GM12878 (cell line): Measurements from ENCODE around the gene S100A3.
"Not testable (repeated sequence)": the region's sequence is repeated elsewhere in the genome, so short reads cannot be mapped to it uniquely, and the experiment has no call there.

Experiments used
- NR2C2 ChIP-seq: IDR thresholded peaks from 2 replicates; pipeline ENCODE4 v1.6.1; 2011; ENCODE audit warnings: borderline replicate concordance, low read depth; ENCODE audit not compliant: control insufficient read depth, insufficient read length
- POLR2AphosphoS5 ChIP-seq: IDR thresholded peaks from 2 replicates; pipeline ENCODE4 v1.6.1; 2011; ENCODE audit warnings: mild to moderate bottlenecking, low read length, inconsistent platforms

- not testable (repeated sequence) for TF ChIP-seq NR2C2, POLR2AphosphoS5
Observed at GRCh38 chr1:153583514-153583913, 34.5 kb upstream of the S100A3 start.
